Measurements from ENCODE around the gene RRAGC.

DNA sequence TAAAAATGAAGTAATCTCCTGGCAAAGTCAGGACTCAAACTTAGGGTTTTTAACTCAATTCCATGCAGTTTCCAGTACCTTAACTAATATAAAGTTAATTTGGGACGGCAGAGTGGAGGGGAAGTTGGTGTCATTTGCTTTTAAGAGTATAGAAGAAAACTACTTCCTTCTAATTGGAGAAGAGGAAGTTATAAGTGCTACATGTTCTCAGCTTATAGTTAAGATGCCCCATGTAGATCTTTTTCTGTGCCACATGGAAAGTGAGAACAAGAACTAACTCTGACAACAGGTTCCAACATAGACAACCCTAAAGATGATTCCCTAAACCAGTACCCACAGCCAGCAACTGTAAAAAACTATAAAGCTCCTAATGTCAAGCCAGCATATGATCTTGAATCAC lies 11.5 kb downstream of the RRAGC start:
- TF ChIP-seq, protein P1, sequence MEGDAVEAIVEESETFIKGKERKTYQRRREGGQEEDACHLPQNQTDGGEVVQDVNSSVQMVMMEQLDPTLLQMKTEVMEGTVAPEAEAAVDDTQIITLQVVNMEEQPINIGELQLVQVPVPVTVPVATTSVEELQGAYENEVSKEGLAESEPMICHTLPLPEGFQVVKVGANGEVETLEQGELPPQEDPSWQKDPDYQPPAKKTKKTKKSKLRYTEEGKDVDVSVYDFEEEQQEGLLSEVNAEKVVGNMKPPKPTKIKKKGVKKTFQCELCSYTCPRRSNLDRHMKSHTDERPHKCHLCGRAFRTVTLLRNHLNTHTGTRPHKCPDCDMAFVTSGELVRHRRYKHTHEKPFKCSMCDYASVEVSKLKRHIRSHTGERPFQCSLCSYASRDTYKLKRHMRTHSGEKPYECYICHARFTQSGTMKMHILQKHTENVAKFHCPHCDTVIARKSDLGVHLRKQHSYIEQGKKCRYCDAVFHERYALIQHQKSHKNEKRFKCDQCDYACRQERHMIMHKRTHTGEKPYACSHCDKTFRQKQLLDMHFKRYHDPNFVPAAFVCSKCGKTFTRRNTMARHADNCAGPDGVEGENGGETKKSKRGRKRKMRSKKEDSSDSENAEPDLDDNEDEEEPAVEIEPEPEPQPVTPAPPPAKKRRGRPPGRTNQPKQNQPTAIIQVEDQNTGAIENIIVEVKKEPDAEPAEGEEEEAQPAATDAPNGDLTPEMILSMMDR (IDR thresholded peaks at IDR 0.05; ENCODE audit: insufficient read depth, low read length), result no peak
- no peak for TF ChIP-seq REST (IDR thresholded peaks at IDR 0.05; ENCODE audit: insufficient replicate concordance, low read depth)
